Measurements from ENCODE around the gene PTPN20.

Gene PTPN20

DNA sequence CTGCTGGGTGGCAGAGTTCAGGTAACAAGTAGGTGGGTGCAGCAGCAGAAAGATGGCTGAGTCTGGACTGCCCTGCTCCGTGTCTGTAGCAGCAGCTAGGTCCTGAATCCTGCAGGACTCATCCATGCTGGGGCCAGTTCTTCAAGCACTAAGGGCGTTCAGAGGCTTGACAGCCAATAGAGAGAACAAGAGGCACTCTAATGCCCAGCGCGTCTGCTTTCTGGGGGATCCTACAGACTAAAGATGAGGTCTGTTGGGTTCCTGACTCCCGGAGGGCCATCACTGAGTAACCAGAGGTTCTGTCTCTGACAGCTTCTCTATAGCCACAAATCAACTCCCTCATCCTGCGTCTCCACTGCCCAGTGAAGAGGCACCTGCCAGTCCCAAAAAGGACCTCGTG is 125.5 kb downstream of the PTPN20 start:
- Histone ChIP-seq H3K27me3 (no peaks in the 10 kb centered on the region), H3K36me3 (no peaks in the 10 kb centered on the region), H3K27ac (no peak overlapping the region), H3K9me3 (no peaks in the 10 kb centered on the region), H3K4me3 (ENCODE audit: low read depth in 1 of 2, low read length in 1 of 2) (no peak overlapping the region), H3K4me1 (ENCODE audit: control insufficient read depth in 1 of 2, insufficient read depth in 1 of 2, low read depth in 1 of 2, low read length in 1 of 2) (no peaks in the 10 kb centered on the region)
- TF ChIP-seq, protein P1, sequence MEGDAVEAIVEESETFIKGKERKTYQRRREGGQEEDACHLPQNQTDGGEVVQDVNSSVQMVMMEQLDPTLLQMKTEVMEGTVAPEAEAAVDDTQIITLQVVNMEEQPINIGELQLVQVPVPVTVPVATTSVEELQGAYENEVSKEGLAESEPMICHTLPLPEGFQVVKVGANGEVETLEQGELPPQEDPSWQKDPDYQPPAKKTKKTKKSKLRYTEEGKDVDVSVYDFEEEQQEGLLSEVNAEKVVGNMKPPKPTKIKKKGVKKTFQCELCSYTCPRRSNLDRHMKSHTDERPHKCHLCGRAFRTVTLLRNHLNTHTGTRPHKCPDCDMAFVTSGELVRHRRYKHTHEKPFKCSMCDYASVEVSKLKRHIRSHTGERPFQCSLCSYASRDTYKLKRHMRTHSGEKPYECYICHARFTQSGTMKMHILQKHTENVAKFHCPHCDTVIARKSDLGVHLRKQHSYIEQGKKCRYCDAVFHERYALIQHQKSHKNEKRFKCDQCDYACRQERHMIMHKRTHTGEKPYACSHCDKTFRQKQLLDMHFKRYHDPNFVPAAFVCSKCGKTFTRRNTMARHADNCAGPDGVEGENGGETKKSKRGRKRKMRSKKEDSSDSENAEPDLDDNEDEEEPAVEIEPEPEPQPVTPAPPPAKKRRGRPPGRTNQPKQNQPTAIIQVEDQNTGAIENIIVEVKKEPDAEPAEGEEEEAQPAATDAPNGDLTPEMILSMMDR (IDR thresholded peaks at IDR 0.05) = no peak

DNA sequence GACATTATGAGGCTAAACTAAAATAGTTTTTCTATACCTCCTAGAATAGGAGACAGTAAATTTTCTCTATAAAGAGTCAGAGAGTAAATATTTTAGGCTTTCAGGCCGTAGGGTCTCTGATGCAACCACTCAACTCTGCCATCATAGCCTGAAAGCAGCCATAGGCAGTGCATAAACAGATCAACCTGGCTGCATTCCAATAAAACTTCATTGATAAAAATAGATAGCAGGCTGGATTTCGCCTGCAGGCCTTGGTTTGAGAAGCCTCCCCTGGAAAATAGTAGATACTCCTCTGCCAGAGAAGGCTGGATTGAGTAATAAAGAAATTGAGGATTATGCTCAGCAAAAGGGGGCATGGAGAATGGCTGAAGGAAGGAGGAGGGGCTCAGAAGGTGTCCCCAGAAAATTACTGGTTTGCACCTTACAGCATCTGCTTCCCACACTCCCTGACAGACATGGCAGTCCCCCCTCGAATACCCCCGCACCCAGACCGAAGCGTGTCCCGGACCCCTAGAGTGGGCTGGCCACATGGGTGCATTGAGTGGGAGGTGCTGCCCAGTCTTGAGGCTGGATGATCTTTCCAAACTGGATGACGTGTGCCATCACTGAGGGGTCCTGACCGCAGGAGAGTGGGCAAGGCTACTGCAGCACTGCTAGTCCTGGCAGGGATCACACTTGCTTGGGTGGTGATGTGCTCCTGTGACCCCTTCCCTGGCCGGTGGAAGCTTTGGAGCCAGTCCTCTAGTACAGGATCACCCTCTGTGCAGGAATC is 126.6 kb downstream of the PTPN20 start:
- H3K4me1 ChIP-seq (ENCODE audit: control insufficient read depth in 1 of 2, insufficient read depth in 1 of 2, low read depth in 1 of 2, low read length in 1 of 2) = no peaks in the 10 kb centered on the region
- TF ChIP-seq, protein P1 (IDR thresholded peaks at IDR 0.05) = no peak
- H3K4me3 ChIP-seq (ENCODE audit: low read depth in 1 of 2, low read length in 1 of 2) = no peak overlapping the region
- no peaks in the 10 kb centered on the region for H3K9me3 ChIP-seq
- H3K27me3 ChIP-seq = no peaks in the 10 kb centered on the region
- H3K27ac ChIP-seq = no peak overlapping the region
- H3K36me3 ChIP-seq = no peaks in the 10 kb centered on the region

DNA sequence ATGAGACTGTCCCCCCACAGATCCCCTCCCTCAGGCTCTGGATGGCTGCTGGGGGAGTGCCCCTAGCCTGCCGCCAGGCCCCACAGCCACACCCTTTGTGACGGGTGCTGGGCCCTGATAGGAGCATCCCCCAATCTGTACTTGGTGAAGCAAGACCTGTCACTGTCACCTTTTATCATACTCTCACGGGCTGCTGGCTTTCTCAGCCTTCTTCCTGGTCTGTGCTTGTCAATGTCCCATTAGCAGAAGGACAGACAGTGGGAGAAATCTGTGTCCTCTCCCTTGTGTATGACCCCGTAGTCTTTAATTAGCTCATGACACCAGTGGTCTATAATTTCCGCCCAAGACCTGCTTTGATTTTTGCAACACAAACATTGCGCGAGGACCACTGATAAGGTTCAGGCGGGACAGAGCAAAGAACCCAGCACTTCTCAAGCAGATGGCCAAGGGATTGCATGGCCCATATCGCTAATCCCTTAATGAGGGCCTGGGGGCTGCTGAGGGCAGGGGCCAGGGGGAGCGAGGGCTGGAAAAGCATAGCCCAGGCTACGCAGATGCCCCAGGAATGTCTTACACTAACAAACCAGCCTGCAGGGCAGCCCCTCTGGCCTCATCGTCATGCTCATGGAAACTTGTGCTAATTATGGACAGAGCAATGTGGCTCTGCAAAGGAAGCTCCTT is 127.8 kb downstream of the PTPN20 start:
- H3K4me1 ChIP-seq (ENCODE audit: control insufficient read depth in 1 of 2, insufficient read depth in 1 of 2, low read depth in 1 of 2, low read length in 1 of 2) = no peaks in the 10 kb centered on the region
- no peaks in the 10 kb centered on the region for H3K36me3 ChIP-seq
- H3K9me3 ChIP-seq = no peaks in the 10 kb centered on the region
- no peak overlapping the region for H3K4me3 ChIP-seq (ENCODE audit: low read depth in 1 of 2, low read length in 1 of 2)
- TF ChIP-seq, protein P1 (IDR thresholded peaks at IDR 0.05) = no peak
- no peak overlapping the region for H3K27ac ChIP-seq
- H3K27me3 ChIP-seq = no peaks in the 10 kb centered on the region

DNA sequence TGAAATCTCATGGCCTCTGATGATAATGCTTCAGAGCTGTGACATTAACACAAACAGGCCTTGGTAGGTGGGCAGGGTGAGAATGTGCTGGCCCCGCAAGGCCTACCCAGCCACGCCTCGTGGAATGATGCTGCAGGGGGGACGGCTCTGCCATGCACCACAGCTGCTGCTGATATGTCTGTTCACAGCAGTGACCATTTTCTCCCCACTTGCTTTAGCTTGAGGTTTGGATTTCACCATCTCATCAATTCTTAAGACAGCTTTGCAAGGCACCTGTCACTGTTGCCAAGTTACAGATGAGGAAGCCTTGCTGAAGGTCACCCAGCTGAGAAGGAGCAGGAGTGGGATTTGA is 128.3 kb downstream of the PTPN20 start:
- Histone ChIP-seq H3K9me3 (no peaks in the 10 kb centered on the region), H3K27me3 (no peaks in the 10 kb centered on the region), H3K4me3 (ENCODE audit: low read depth in 1 of 2, low read length in 1 of 2) (no peak overlapping the region), H3K36me3 (no peaks in the 10 kb centered on the region), H3K27ac (no peak overlapping the region), H3K4me1 (ENCODE audit: control insufficient read depth in 1 of 2, insufficient read depth in 1 of 2, low read depth in 1 of 2, low read length in 1 of 2) (no peaks in the 10 kb centered on the region)
- TF ChIP-seq, protein P1 (IDR thresholded peaks at IDR 0.05) = no peak

DNA sequence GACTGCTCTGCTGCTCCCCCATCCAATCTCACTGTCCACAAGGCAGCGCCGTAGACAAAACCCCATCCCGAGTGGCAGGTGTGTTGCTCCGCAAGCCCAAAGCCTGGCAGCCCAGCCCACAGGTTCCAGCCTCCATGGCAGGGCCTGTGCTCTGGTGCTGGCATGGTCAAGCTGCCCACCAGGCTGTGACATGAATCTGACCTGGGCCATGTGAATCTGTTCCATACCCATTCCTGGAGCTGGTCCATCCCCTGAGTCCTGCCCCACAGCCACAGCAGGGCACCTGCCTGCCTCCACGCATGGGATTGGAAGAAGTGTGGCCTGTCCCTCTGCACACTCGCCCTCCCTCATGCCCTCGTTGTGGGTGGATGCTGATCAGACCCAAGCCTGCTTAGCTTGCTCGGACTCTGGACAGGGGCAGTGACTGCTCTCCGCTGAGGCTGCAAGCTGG is 128.8 kb downstream of the PTPN20 start:
- TF ChIP-seq, protein P1 (IDR thresholded peaks at IDR 0.05) = no peak
- no peaks in the 10 kb centered on the region for H3K27me3 ChIP-seq
- no peaks in the 10 kb centered on the region for H3K9me3 ChIP-seq
- H3K27ac ChIP-seq = no peak overlapping the region
- H3K36me3 ChIP-seq = no peaks in the 10 kb centered on the region
- no peak overlapping the region for H3K4me3 ChIP-seq (ENCODE audit: low read depth in 1 of 2, low read length in 1 of 2)
- no peaks in the 10 kb centered on the region for H3K4me1 ChIP-seq (ENCODE audit: control insufficient read depth in 1 of 2, insufficient read depth in 1 of 2, low read depth in 1 of 2, low read length in 1 of 2)
